ENCODE results near the gene SLC9A8. TPM values are rescaled to one million over a fixed set of nuclear protein-coding genes. Genes with fewer than 3 reads are reported as not detected.

Gene SLC9A8
- total and polyA plus RNA-seq, 9 of the 15 experiments (the other 6 are each of a cell fraction or from before 2014, with no cell fraction given), result 0.56 to 9.7 (median 5.0) TPM

- TF ChIP-seq ZSCAN29 (IDR thresholded peaks at IDR 0.05) (no peak), ZBTB40 (IDR thresholded peaks at IDR 0.05) (peak; percentile 72), ZBTB40 (CRISPR knock-in tag; IDR thresholded peaks at IDR 0.05) (no peak), ZNF316 (IDR thresholded peaks at IDR 0.05) (0 out of 2 replicates have a peak, but pooled peaks have one; percentile 7), ZBTB1 (CRISPR knock-in tag; IDR thresholded peaks at IDR 0.05; ENCODE audit: borderline replicate concordance, low read depth) (no peak), ZC3H4 (CRISPR knock-in tag; IDR thresholded peaks at IDR 0.05; ENCODE audit: borderline replicate concordance) (0 out of 2 replicates have a peak, but pooled peaks have one; percentile 66), NEUROD1 (IDR thresholded peaks at IDR 0.05; ENCODE audit: borderline replicate concordance, low read depth, low read length, partially characterized antibody) (peak; percentile 19), ZNF586 (CRISPR knock-in tag; conservative IDR thresholded peaks at IDR 0.05) (no peak), ZNF140 (CRISPR knock-in tag; IDR thresholded peaks at IDR 0.05) (no peak), ZNF592 (IDR thresholded peaks at IDR 0.05) (0 out of 2 replicates have a peak, but pooled peaks have one; percentile 15)
Observed at GRCh38 chr20:49937027-49937929, 124.7 kb downstream of the SLC9A8 start (continued).

All from K562 (cell line).